ENCODE data around the gene FSIP1. TPM values are rescaled to one million over a fixed set of nuclear protein-coding genes. Genes with fewer than 3 reads are reported as not detected.

Gene FSIP1
- 0.15 TPM for polyA plus RNA-seq (2012; ENCODE audit: insufficient read depth, insufficient read length, low read depth)

GRCh38 chr15:39782441-39783138, at the start of gene FSIP1:
Gene FSIP1 (minus strand): TSS chr15:39782841. CDS start chr15:39776524, 6,317 bp downstream.
- no peaks in the 10 kb centered on the region for H3K4me1 ChIP-seq
- H3K27me3 ChIP-seq: no peaks in the 10 kb centered on the region
- TF ChIP-seq CTCF (IDR thresholded peaks at IDR 0.05; ENCODE audit: low read depth, low read length): no peak
- H3K36me3 ChIP-seq: no peaks in the 10 kb centered on the region
- H3K4me3 ChIP-seq (ENCODE audit: low read depth, low read length): peak within 1 kb of the TSS; percentile 98
- H3K9me3 ChIP-seq: no peaks in the 10 kb centered on the region
- DNase-seq: peak; percentile 97

DNA sequence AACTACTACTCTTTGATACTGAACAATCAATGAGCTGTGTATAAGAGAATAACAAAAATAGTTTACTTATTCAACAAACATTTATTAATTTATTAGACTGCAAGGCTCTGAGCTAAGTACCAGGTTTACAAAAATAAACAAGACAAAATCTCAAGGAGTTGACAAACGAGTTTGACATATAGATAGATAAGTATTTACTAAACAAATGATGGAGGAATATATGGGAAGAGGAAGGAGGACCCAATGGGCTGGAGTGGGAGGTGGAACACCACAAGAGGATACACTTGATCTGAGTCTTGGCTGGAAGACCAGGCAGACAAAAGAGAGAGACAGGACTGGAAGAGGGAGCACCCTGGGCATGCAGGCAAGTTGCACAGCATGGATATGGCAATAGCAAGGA, 47.5 kb upstream of the FSIP1 start:
- H3K27me3 ChIP-seq: no peaks in the 10 kb centered on the region; the same call in 1 of the 2 replicates
- no peaks in the 10 kb centered on the region; the same call in 1 of the 2 replicates for H3K9me3 ChIP-seq
- TF ChIP-seq CTCF (IDR thresholded peaks at IDR 0.05; ENCODE audit: low read depth, low read length): no peak
- no peaks in the 10 kb centered on the region for H3K4me1 ChIP-seq
- H3K36me3 ChIP-seq: no peaks in the 10 kb centered on the region
- no peak overlapping the region for H3K4me3 ChIP-seq (ENCODE audit: low read depth, low read length)
- no peak for DNase-seq

DNA sequence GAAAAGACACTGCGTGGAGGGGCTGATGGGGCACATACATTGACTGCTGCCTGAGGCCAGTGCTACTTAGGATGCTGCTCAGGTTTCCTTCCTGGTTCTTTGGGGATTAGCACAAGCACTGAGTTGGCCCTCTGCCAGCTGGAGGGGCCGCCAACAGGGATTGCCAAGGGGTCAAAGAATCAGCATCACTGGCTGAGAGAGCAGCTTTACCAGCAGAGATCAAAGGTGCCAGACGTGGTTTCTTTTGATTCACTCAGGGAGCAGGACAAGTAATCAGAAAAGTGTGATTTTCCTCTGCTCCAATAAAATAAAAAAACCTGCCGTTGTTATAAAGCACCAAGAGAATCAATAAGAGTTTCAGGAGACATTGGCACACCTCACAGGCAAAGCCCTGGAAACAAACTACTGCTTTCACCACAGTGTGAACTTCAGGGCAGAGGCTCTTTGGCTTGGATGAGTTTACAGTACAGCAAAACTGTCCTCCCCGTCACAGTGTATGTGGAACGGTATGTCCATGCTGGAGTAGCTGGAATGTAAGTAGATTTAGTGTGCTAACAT, 45.8 kb upstream of the FSIP1 start:
- H3K4me3 ChIP-seq (ENCODE audit: low read depth, low read length): no peak overlapping the region

DNA sequence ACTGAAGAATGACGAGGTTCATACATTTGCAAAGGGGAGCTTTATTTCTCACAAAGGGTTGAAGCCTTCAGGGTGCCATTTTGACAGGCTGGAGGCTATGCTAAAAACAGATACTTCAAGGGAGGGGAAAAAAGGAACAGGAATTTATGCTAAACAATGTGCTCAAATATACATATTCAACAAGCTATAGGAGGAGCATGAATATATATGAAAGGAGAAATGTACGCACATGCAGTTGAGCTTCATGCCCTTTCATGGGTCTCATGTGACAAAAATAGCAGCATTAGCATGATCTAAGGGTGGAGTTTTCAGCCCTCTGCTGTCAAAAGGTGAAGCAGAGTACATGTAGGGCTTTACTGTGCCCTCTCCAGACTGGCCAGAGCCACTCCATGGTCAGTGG, 44.3 kb upstream of the FSIP1 start:
- Histone ChIP-seq H3K27me3 (no peaks in the 10 kb centered on the region), H3K4me3 (ENCODE audit: low read depth, low read length) (no peak overlapping the region), H3K9me3 (no peaks in the 10 kb centered on the region; the same call in 1 of the 2 replicates), H3K4me1 (no peaks in the 10 kb centered on the region), H3K36me3 (no peaks in the 10 kb centered on the region)
- no peak for DNase-seq
- TF ChIP-seq CTCF (IDR thresholded peaks at IDR 0.05; ENCODE audit: low read depth, low read length): no peak

More for the DNA sequence above, 45.8 kb upstream of the FSIP1 start:
- DNase-seq: peak; percentile 53
- H3K9me3 ChIP-seq: no peaks in the 10 kb centered on the region; the same call in 1 of the 2 replicates
- no peaks in the 10 kb centered on the region for H3K27me3 ChIP-seq
- no peak for TF ChIP-seq CTCF (IDR thresholded peaks at IDR 0.05; ENCODE audit: low read depth, low read length)
- no peaks in the 10 kb centered on the region for H3K36me3 ChIP-seq
- no peaks in the 10 kb centered on the region for H3K4me1 ChIP-seq

- no peaks in the 10 kb centered on the region for H3K4me1 ChIP-seq
- no peaks in the 10 kb centered on the region for H3K36me3 ChIP-seq
- TF ChIP-seq CTCF (IDR thresholded peaks at IDR 0.05; ENCODE audit: low read depth, low read length): no peak
- no peak for DNase-seq
- H3K27me3 ChIP-seq: no peaks in the 10 kb centered on the region
- no peaks in the 10 kb centered on the region; the same call in 1 of the 2 replicates for H3K9me3 ChIP-seq
- H3K4me3 ChIP-seq (ENCODE audit: low read depth, low read length): no peak overlapping the region
Measured at GRCh38 chr15:39823634-39824033, 41.0 kb upstream of the FSIP1 start.

DNA sequence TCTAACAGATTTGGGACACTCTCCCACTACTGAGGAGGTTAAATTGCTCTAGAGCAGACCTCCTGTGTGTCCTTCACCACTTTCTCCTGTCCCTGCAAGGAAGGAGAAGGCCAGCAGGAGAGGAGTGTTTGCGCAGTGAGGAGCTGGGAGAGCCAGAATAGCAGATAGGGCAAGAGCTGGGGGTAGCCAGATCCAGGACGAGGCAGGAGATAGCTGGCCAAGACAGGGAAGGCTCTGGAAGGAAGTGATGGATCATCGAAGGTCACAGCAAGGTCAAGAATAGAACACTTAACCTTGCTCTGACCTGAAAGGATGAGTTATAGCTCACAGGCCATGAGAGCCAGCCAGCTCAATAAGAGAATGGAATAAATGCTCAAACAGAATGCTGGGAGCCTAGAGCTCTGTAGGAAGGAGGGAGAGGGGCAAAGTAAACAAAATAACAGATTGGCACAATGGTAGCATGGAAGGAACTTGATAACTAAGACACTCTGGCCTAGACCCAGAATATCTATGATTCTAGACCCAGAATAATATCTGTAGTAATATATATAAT, 37.5 kb upstream of the FSIP1 start:
- Histone ChIP-seq H3K27me3 (no peaks in the 10 kb centered on the region), H3K4me3 (ENCODE audit: low read depth, low read length) (no peak overlapping the region), H3K9me3 (no peaks in the 10 kb centered on the region), H3K4me1 (no peaks in the 10 kb centered on the region), H3K36me3 (no peaks in the 10 kb centered on the region)
- no peak for TF ChIP-seq CTCF (IDR thresholded peaks at IDR 0.05; ENCODE audit: low read depth, low read length)
- DNase-seq: no peak
